Endometrium (tissue), 2 donors: ENCODE data around the gene KPNA6.
"Not testable (repeated sequence)": the region's sequence is repeated elsewhere in the genome, so short reads cannot be mapped to it uniquely, and the experiment has no call there.

Source experiments
- FAIRE-seq: peaks from 2 replicates; lab custom pipeline; 2012; peaks lifted over from hg19 to GRCh38; lab: Jason Lieb, UNC
- donor health status: control.
- donor health status: control.

Gene KPNA6

GRCh38 chr1:32100807-32101708, 6.8 kb upstream of the KPNA6 start:
- FAIRE-seq: no peak

- no peak for FAIRE-seq
Observed at GRCh38 chr1:32104127-32104526, 3.7 kb upstream of the KPNA6 start.

GRCh38 chr1:32105338-32105737, 2.5 kb upstream of the KPNA6 start:
- no peak for FAIRE-seq

- no peak for FAIRE-seq
Observed at GRCh38 chr1:32106663-32107275, 1.1 kb upstream of the KPNA6 start.

- no peak for FAIRE-seq
Observed at GRCh38 chr1:32111040-32111623, 3.3 kb downstream of the KPNA6 start.

- FAIRE-seq: no peak
Observed at GRCh38 chr1:32111789-32112188, 3.9 kb downstream of the KPNA6 start.

- FAIRE-seq: no peak
Observed at GRCh38 chr1:32112806-32113375, 5.0 kb downstream of the KPNA6 start.

- FAIRE-seq: not testable (repeated sequence)
Observed at GRCh38 chr1:32113436-32113835, 5.6 kb downstream of the KPNA6 start.

- no peak for FAIRE-seq
Observed at GRCh38 chr1:32114420-32114819, 6.6 kb downstream of the KPNA6 start.

GRCh38 chr1:32115496-32115895, 7.6 kb downstream of the KPNA6 start:
- no peak for FAIRE-seq

GRCh38 chr1:32116531-32116930, 8.7 kb downstream of the KPNA6 start:
- no peak for FAIRE-seq

GRCh38 chr1:32122151-32122550, 14.3 kb downstream of the KPNA6 start:
- no peak for FAIRE-seq

GRCh38 chr1:32123361-32123760, 15.5 kb downstream of the KPNA6 start:
- FAIRE-seq: not testable (repeated sequence)

GRCh38 chr1:32125313-32125712, 17.5 kb downstream of the KPNA6 start:
- no peak for FAIRE-seq

- FAIRE-seq: no peak
Observed at GRCh38 chr1:32126770-32127169, 18.9 kb downstream of the KPNA6 start.

- no peak for FAIRE-seq
Observed at GRCh38 chr1:32127409-32128198, 19.7 kb downstream of the KPNA6 start.

- no peak for FAIRE-seq
Observed at GRCh38 chr1:32128479-32128878, 20.6 kb downstream of the KPNA6 start.

- no peak for FAIRE-seq
Observed at GRCh38 chr1:32128964-32129363, 21.1 kb downstream of the KPNA6 start.

- FAIRE-seq: not testable (repeated sequence)
Observed at GRCh38 chr1:32133950-32134280, 26.1 kb downstream of the KPNA6 start.

- FAIRE-seq: no peak
Observed at GRCh38 chr1:32137111-32137510, 29.3 kb downstream of the KPNA6 start.

GRCh38 chr1:32138965-32139364, 31.1 kb downstream of the KPNA6 start:
- FAIRE-seq: no peak
